Middle frontal gyrus (tissue), 1 donor: Measurements from ENCODE around the gene LRRC37A.
A peak's percentile ranks its signal among the peaks of the same experiment; 100 is the strongest.
"Not testable (repeated sequence)": the region's sequence is repeated elsewhere in the genome, so short reads cannot be mapped to it uniquely, and the experiment has no call there.

Source experiments
- DNase-seq: peaks from one replicate; pipeline ENCODE4 v3.0.0-alpha.2; 2015; ENCODE audit warnings: low spot score; ENCODE audit errors: extremely low spot score

Gene LRRC37A

GRCh38 chr17:46286764-46287221, 8.1 kb upstream of the LRRC37A start:
- peak; percentile 85 for DNase-seq

GRCh38 chr17:46287587-46287986, 7.3 kb upstream of the LRRC37A start:
- not testable (repeated sequence) for DNase-seq

GRCh38 chr17:46290906-46291546, 3.9 kb upstream of the LRRC37A start:
- DNase-seq, result not testable (repeated sequence)

GRCh38 chr17:46291618-46292017, 3.3 kb upstream of the LRRC37A start:
- DNase-seq, result not testable (repeated sequence)

GRCh38 chr17:46341220-46341619, 46.3 kb downstream of the LRRC37A start:
- DNase-seq, result not testable (repeated sequence)

GRCh38 chr17:46342131-46342530, 47.2 kb downstream of the LRRC37A start:
- DNase-seq, result not testable (repeated sequence)

DNA sequence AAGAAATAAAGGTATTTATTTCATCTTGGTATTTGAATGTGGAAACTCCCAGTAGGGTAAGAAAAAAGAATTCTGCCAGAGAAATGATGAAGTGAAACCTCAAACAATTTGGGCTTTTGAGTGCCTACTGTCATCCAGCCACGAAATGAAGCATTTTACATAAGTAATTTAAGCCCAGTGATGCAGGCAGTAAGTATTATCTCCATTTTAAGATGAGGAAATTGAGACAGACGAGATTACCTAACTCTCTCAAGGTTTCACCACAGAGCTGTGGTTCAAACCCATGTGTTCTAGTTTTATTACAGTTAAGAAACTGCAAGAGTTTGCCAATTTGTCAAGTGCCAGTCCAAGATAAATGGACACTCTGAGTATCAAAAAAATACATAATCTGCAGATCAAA, 53.4 kb downstream of the LRRC37A start:
- not testable (repeated sequence) for DNase-seq

GRCh38 chr17:46349060-46349459, 54.1 kb downstream of the LRRC37A start:
- DNase-seq, result not testable (repeated sequence)

- DNase-seq, result not testable (repeated sequence)
Measured at GRCh38 chr17:46353856-46354255, 58.9 kb downstream of the LRRC37A start.

GRCh38 chr17:46361145-46361735, 66.3 kb downstream of the LRRC37A start:
- not testable (repeated sequence) for DNase-seq

GRCh38 chr17:46361755-46362154, 66.8 kb downstream of the LRRC37A start, which contains the start of gene ARL17B:
ARL17B (minus strand) TSS chr17:46361766; CDS start chr17:46358397, 3,369 bp downstream.
- DNase-seq, result not testable (repeated sequence)

DNA sequence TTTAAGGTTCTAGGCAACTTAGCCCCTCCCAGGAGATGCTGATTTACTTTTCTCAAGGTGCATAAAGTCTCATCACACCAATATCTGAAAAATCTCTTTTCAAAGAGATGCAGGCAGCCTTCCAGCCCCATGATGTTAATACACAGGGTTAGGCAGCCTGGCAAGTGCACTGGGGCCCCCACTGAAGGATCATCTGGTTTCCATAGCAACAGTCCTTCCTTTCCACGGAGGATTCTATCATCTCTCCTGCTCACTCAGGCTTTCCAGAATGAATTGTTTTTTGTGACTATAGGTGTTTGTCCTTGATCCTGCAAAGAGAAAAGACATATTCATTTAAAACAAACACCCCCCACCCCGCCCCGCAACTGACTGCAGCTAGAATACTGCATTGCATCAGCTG, 72.6 kb downstream of the LRRC37A start:
- DNase-seq, result not testable (repeated sequence)

- DNase-seq, result not testable (repeated sequence)
Measured at GRCh38 chr17:46372236-46373229, 77.6 kb downstream of the LRRC37A start.

DNA sequence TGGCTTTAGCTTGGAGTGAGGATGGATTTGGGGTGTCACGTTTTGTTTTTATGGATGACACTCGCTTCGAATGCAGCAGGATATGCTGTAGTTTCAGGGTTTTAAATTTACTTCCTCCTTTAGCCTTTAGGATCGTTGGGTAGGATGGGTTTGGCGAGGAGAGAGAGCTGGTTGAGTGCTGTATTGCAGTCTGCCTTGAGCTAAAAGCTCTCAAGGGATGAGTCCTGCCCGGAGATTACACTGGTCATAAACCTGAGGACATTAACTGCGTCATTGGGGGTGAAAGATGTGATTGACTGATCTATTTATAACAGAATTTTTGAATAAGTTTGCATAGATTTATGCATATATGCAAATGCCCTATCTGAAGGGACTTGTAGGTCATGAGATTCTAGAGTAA, 78.5 kb downstream of the LRRC37A start:
- DNase-seq, result not testable (repeated sequence)

- not testable (repeated sequence) for DNase-seq
Measured at GRCh38 chr17:46383118-46383517, 88.2 kb downstream of the LRRC37A start.

DNA sequence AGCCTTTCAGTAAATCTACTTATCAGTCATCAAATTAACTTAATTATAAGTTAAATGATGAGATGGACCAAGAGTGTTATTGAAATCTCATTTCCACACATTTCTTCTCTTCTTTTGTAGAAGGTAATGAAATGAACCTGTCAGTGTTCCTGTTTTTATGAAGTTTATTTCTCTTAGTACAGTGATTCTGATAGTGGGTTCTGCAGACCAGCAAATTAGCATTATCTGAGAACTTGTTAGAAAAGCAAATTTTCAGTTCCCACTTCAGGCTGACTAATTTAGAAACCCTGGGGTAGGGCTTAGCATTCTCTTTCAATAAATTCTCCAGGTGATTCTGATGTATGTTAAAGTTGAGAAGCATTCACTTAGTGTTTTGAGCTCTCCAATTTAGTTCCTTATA, 90.6 kb downstream of the LRRC37A start:
- not testable (repeated sequence) for DNase-seq
